Activated T-cell treated with anti-CD3 and anti-CD28 coated beads, Interleukin-2, amount 50 U/mL, for 4 hours (primary cell): ENCODE measurements around the gene DYNC1LI2. TPM values are rescaled to one million over a fixed set of nuclear protein-coding genes. Genes with fewer than 3 reads are reported as not detected.
"Not testable (repeated sequence)": the region's sequence is repeated elsewhere in the genome, so short reads cannot be mapped to it uniquely, and the experiment has no call there.

Experiments used
- ATAC-seq, 2 donors: fragments of 200-7000 bp; cut with Tn5 transposase; one replicate each; pipeline ENCODE4 v1.10.0; 2021
- DNase-seq: peaks from one replicate; pipeline ENCODE4 v3.0.0-alpha.2; 2020
- H3K27me3 Mint-ChIP-seq: one replicate; pipeline ENCODE4 v1.8.0; 2021; ENCODE audit warnings: low read depth, mixed read lengths
- H3K36me3 Mint-ChIP-seq: one replicate; pipeline ENCODE4 v1.8.0; 2022; ENCODE audit warnings: mixed read lengths; ENCODE audit not compliant: insufficient read depth
- H3K4me1 Mint-ChIP-seq: one replicate; pipeline ENCODE4 v1.8.0; 2021; ENCODE audit warnings: low read depth, mixed read lengths
- H3K4me3 Mint-ChIP-seq: one replicate; pipeline ENCODE4 v1.8.0; 2021; ENCODE audit warnings: mild to moderate bottlenecking, moderate library complexity, mixed read lengths
- H3K9me3 Mint-ChIP-seq: one replicate; pipeline ENCODE4 v1.8.0; 2021; ENCODE audit warnings: mixed read lengths
- total RNA-seq, 3 donors: library from RNA; stranded (reverse); gene quantifications; one replicate each; pipeline ENCODE4 v1.2.1, GENCODE V29; 2021

Gene DYNC1LI2
- total RNA-seq, 3 donors from 2014 or later: 45.9 to 55.5 (median 53.6) TPM

- DNase-seq (peak; percentile 69), ATAC-seq (peak; percentile 96 to 97)
- Mint-ChIP-seq H3K36me3 (no peaks in the 10 kb centered on the region), H3K4me3 (peak within 1 kb of the TSS; percentile 78), H3K4me1 (peaks cover 9% of the 10 kb centered on the region), H3K27me3 (peaks cover 12% of the 10 kb centered on the region), H3K9me3 (no peaks in the 10 kb centered on the region)
Observed at GRCh38 chr16:66696669-66697630, 54.5 kb downstream of the DYNC1LI2 start, which contains the start of gene CMTM4. Gene CMTM4, minus strand, starts transcription at chr16:66696743. Its CDS starts 218 bp downstream, at chr16:66696525.

DNA sequence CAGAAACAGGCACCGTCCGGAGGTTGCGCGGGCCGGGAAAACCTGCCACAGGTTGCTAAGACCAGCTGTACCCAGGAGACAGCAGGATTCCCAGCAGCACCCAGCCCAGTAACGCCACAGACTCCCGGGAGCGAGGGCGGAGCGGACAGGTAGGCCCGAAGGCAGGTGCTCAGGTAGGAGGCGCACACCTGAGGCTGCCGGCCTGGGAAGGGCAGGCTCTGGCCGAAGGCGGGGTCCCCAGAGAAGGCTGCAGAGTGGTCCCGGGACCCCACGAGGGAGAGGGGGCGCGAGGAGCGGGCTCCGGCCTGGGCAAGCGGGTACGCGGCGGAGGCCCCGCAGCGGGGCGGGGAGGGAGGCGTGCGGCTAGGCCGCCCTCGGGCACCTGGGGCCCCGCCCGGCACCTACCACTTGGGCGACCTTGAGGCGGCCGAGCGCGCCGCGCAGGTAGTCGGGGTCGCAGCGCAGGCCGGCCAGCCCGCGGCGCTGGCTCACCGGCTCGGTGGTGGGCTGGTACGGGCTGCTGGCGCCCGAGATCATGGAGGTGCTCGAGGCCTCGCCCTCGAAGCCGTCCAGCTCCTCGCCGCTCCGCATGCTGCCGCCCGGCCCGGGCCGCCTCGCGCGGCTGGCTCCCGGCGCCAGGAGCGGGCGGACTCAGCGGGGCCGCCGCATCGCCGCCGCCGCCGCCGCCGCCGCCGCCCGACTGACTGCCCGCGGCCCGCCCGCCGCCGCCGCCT lies 55.3 kb downstream of the DYNC1LI2 start:
- Mint-ChIP-seq H3K4me1 (peaks cover 9% of the 10 kb centered on the region), H3K36me3 (no peaks in the 10 kb centered on the region), H3K9me3 (no peaks in the 10 kb centered on the region), H3K27me3 (peaks cover 15% of the 10 kb centered on the region), H3K4me3 (peak overlapping the region; percentile 76)
- ATAC-seq: peak; percentile 38 to 54
- DNase-seq: peak; percentile 11

GRCh38 chr16:66695471-66695934 lies 55.9 kb downstream of the DYNC1LI2 start:
- Mint-ChIP-seq H3K9me3 (no peaks in the 10 kb centered on the region), H3K4me1 (peaks cover 9% of the 10 kb centered on the region), H3K36me3 (no peaks in the 10 kb centered on the region), H3K4me3 (peak overlapping the region; percentile 76), H3K27me3 (peaks cover 17% of the 10 kb centered on the region)
- ATAC-seq (no peak), DNase-seq (no peak)

- H3K4me3 Mint-ChIP-seq: no peak overlapping the region
- no peak for ATAC-seq
- H3K4me1 Mint-ChIP-seq: peaks cover 9% of the 10 kb centered on the region
Observed at GRCh38 chr16:66693149-66693548, 58.3 kb downstream of the DYNC1LI2 start.

DNA sequence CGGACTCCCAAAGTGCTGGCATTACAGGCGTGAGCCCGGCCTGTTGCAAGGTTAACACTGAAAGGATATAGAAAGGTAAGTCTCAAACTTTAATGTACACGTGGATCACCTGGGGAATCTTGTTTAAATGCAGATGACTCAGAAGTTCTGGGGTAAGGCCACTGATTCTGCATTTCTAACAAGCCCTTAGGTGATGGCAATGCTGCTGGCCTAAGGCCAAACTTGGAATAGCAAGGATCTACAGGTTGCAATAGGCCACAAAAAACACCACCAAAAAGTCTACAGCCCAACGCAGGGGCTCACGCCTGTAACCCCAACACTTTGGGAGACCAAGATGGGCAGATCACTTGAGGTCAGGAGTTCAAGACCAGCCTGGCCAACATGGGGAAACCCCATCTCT lies 59.1 kb downstream of the DYNC1LI2 start:
- Mint-ChIP-seq H3K9me3 (no peaks in the 10 kb centered on the region), H3K36me3 (no peaks in the 10 kb centered on the region), H3K4me1 (peaks cover 9% of the 10 kb centered on the region), H3K4me3 (no peak overlapping the region), H3K27me3 (peaks cover 20% of the 10 kb centered on the region)
- ATAC-seq (no peak), DNase-seq (no peak)

More at GRCh38 chr16:66693149-66693548, 58.3 kb downstream of the DYNC1LI2 start:
- Mint-ChIP-seq H3K36me3 (no peaks in the 10 kb centered on the region), H3K9me3 (no peaks in the 10 kb centered on the region), H3K27me3 (peaks cover 20% of the 10 kb centered on the region)
- no peak for DNase-seq

GRCh38 chr16:66691234-66691633 lies 60.2 kb downstream of the DYNC1LI2 start:
- Mint-ChIP-seq H3K9me3 (no peaks in the 10 kb centered on the region), H3K4me1 (peaks cover 9% of the 10 kb centered on the region), H3K4me3 (no peak overlapping the region), H3K36me3 (no peaks in the 10 kb centered on the region), H3K27me3 (peaks cover 20% of the 10 kb centered on the region)
- ATAC-seq: no peak
- no peak for DNase-seq

- no peak overlapping the region for H3K4me3 Mint-ChIP-seq
- no peak for DNase-seq
- H3K27me3 Mint-ChIP-seq: peaks cover 20% of the 10 kb centered on the region
- peaks cover 4% of the 10 kb centered on the region for H3K4me1 Mint-ChIP-seq
- H3K36me3 Mint-ChIP-seq: no peaks in the 10 kb centered on the region
- no peak for ATAC-seq
- H3K9me3 Mint-ChIP-seq: no peaks in the 10 kb centered on the region
Observed at GRCh38 chr16:66690106-66690847, 61.1 kb downstream of the DYNC1LI2 start.

GRCh38 chr16:66689282-66689681 lies 62.1 kb downstream of the DYNC1LI2 start:
- ATAC-seq (no peak), DNase-seq (no peak)
- Mint-ChIP-seq H3K36me3 (no peaks in the 10 kb centered on the region), H3K4me1 (no peaks in the 10 kb centered on the region), H3K4me3 (no peak overlapping the region), H3K27me3 (peaks cover 17% of the 10 kb centered on the region), H3K9me3 (no peaks in the 10 kb centered on the region)

GRCh38 chr16:66687906-66688625 lies 63.3 kb downstream of the DYNC1LI2 start:
- Mint-ChIP-seq H3K4me1 (no peaks in the 10 kb centered on the region), H3K9me3 (no peaks in the 10 kb centered on the region), H3K4me3 (no peak overlapping the region), H3K36me3 (no peaks in the 10 kb centered on the region), H3K27me3 (peaks cover 8% of the 10 kb centered on the region)
- DNase-seq (no peak), ATAC-seq (no peak)

DNA sequence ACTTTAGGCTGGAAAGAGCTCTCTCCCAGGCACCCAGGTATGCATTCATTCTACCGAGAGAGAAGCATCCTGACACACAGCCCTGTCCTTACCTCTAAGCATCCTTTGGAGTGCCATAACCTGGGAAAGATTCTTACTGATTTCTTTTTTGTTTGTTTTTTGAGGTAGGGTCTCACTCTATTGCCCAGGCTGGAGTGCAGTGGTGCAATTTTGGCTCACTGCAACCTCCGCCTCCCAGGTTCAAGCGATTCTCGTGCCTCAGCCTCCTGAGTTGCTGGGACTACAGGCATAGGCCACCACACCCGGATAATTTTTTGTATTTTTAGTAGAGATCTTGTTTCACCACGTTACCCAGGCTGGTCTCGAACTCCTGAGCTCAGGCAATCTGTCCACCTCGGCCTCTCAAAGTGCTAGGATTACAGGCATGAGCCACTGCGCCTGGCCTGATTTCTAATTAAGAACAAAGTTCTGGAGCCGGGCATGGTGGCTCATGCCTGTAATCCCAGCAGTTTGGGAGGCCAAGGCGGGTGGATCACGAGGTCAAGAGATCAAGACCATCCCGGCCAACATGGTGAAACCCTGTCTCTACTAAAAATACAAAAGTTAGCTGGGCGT lies 65.8 kb downstream of the DYNC1LI2 start:
- H3K4me3 Mint-ChIP-seq, ATAC-seq, H3K27me3 Mint-ChIP-seq, H3K4me1 Mint-ChIP-seq, H3K9me3 Mint-ChIP-seq, DNase-seq, H3K36me3 Mint-ChIP-seq: not testable (repeated sequence)

GRCh38 chr16:66682271-66682670 lies 69.1 kb downstream of the DYNC1LI2 start:
- Mint-ChIP-seq H3K9me3 (no peaks in the 10 kb centered on the region), H3K36me3 (no peaks in the 10 kb centered on the region), H3K4me1 (no peaks in the 10 kb centered on the region), H3K27me3 (no peaks in the 10 kb centered on the region), H3K4me3 (no peak overlapping the region)
- ATAC-seq (no peak), DNase-seq (no peak)

DNA sequence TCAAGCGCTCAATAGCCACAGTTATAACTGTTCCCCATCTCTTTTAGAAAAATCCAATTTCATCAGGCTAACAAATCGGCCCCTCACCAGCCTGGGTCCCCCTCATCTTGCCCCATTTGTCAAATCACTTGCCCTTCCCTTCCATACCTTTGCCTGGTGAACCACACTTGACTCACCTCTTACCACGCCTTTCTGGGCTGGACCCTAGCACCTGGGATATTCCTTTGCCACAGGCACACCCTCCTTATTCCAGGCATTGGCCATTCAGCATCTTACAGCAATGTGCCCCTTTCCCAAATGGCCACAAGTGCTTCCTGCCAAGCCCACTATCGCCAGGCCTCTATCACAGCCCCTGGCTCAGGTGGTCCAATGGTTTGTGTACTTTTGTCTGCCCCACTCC lies 69.7 kb downstream of the DYNC1LI2 start:
- H3K36me3 Mint-ChIP-seq: no peaks in the 10 kb centered on the region
- H3K4me3 Mint-ChIP-seq: no peak overlapping the region
- H3K4me1 Mint-ChIP-seq: no peaks in the 10 kb centered on the region

GRCh38 chr16:66678337-66678736 lies 73.1 kb downstream of the DYNC1LI2 start:
- H3K9me3 Mint-ChIP-seq: no peaks in the 10 kb centered on the region
- no peaks in the 10 kb centered on the region for H3K36me3 Mint-ChIP-seq
- no peak for DNase-seq
- H3K27me3 Mint-ChIP-seq: no peaks in the 10 kb centered on the region
- H3K4me3 Mint-ChIP-seq: no peak overlapping the region
- ATAC-seq: no peak
- H3K4me1 Mint-ChIP-seq: no peaks in the 10 kb centered on the region

More for the DNA sequence above, 69.7 kb downstream of the DYNC1LI2 start:
- ATAC-seq (no peak), DNase-seq (no peak)
- no peaks in the 10 kb centered on the region for H3K27me3 Mint-ChIP-seq
- no peaks in the 10 kb centered on the region for H3K9me3 Mint-ChIP-seq
